Epithelial cell of esophagus (primary cell): ENCODE results near the gene NAT16.

Experiments used
- DNase-seq: peaks from one replicate; pipeline ENCODE4 v3.0.0; 2010; ENCODE audit warnings: low read depth
- H3K4me3 ChIP-seq: 2 replicates; pipeline ENCODE4 v1.5.1; 2011; ENCODE audit warnings: mild to moderate bottlenecking, low read length, control low read depth
- CTCF ChIP-seq: IDR thresholded peaks from 2 replicates; pipeline ENCODE4 v1.5.1; 2011; ENCODE audit warnings: low read depth, mild to moderate bottlenecking, low read length, control low read depth, inconsistent platforms; ENCODE audit not compliant: insufficient read depth; ENCODE audit errors: missing control alignments

NAT16 gene

GRCh38 chr7:101189109-101189508 lies 9.0 kb upstream of the NAT16 start:
- TF ChIP-seq CTCF: no peak
- no peak for DNase-seq
- H3K4me3 ChIP-seq: no peak overlapping the region

GRCh38 chr7:101186844-101187428 lies 6.8 kb upstream of the NAT16 start:
- H3K4me3 ChIP-seq: no peak overlapping the region
- peak; percentile 48 for DNase-seq
- TF ChIP-seq CTCF: no peak

- no peak for TF ChIP-seq CTCF
- no peak for DNase-seq
- no peak overlapping the region for H3K4me3 ChIP-seq
Observed at GRCh38 chr7:101186194-101186593, 6.1 kb upstream of the NAT16 start.

- no peak for TF ChIP-seq CTCF
- DNase-seq: peak; percentile 46
- no peak overlapping the region for H3K4me3 ChIP-seq
Observed at GRCh38 chr7:101185258-101185839, 5.3 kb upstream of the NAT16 start.

GRCh38 chr7:101179713-101180112 lies 380 bp downstream of the NAT16 start:
- no peak for DNase-seq
- no peak overlapping the region for H3K4me3 ChIP-seq
- no peak for TF ChIP-seq CTCF

GRCh38 chr7:101179117-101179516 lies 976 bp downstream of the NAT16 start:
- TF ChIP-seq CTCF: no peak
- H3K4me3 ChIP-seq: no peak overlapping the region
- DNase-seq: no peak

GRCh38 chr7:101177644-101178043 lies 2.4 kb downstream of the NAT16 start:
- H3K4me3 ChIP-seq: no peak overlapping the region
- no peak for DNase-seq
- TF ChIP-seq CTCF: no peak
